Lower leg skin (tissue), 3 donors: ENCODE results near the gene RNF138.

Source experiments
- CTCF ChIP-seq, 3 donors: fragments of 450-650 bp; IDR thresholded peaks; one replicate each; pipeline ENCODE4 v1.5.1; 2016; ENCODE audit warnings: antibody characterized with exemption in 3 of 3, mild to moderate bottlenecking in 3 of 3, moderate library complexity in 2 of 3
- POLR2A ChIP-seq, 2 donors: fragments of 450-650 bp; IDR thresholded peaks; one replicate each; pipeline ENCODE4 v1.6.1; 2016 to 2017; ENCODE audit warnings: antibody characterized with exemption in 2 of 2, mild to moderate bottlenecking in 1 of 2, moderate library complexity in 1 of 2

- TF ChIP-seq CTCF (IDR thresholded peaks at IDR 0.05) = no peak
- TF ChIP-seq POLR2A (IDR thresholded peaks at IDR 0.05) = no peak
Observed at GRCh38 chr18:32110005-32110404, 18.3 kb downstream of the RNF138 start.
